DND-41 (cell line): ENCODE data around the gene PALB2.

Experiments
- ATAC-seq: fragments of 200-7000 bp; cut with Tn5 transposase; 3 replicates; pipeline ENCODE4 v1.9.1; 2021; ENCODE audit warnings: low read depth; ENCODE audit not compliant: insufficient read depth
- DNase-seq: peaks from one replicate; pipeline ENCODE4 v3.0.0-alpha.2; 2020
- H2AFZ ChIP-seq: 2 replicates; pipeline ENCODE4 v1.6.0; 2012; ENCODE audit warnings: low read depth, low read length
- H3K27ac ChIP-seq: 2 replicates; pipeline ENCODE4 v1.5.1; 2012; ENCODE audit warnings: low read length, inconsistent platforms
- H3K27me3 ChIP-seq: fragments of 200-600 bp; sonication (generic); 2 replicates; pipeline ENCODE4 v1.6.0; 2012; ENCODE audit warnings: low read length, mild to moderate bottlenecking, inconsistent platforms; ENCODE audit not compliant: insufficient read depth, poor library complexity
- H3K36me3 ChIP-seq: 2 replicates; pipeline ENCODE4 v1.5.1; 2012; ENCODE audit warnings: low read length, inconsistent platforms; ENCODE audit not compliant: insufficient read depth
- H3K4me1 ChIP-seq: 2 replicates; pipeline ENCODE4 v1.5.1; 2012; ENCODE audit warnings: mild to moderate bottlenecking, low read length; ENCODE audit not compliant: insufficient read depth
- H3K4me2 ChIP-seq: 2 replicates; pipeline ENCODE4 v1.6.0; 2012; ENCODE audit warnings: mild to moderate bottlenecking, moderate library complexity, low read length, inconsistent platforms; ENCODE audit not compliant: insufficient read depth
- H3K4me3 ChIP-seq, 2 experiments: fragments of 200-600 bp in 1 of 2; shearing (Covaris generic) in 1 of 2; 2 replicates each; pipeline ENCODE4 v1.5.1; 2012 to 2016; ENCODE audit warnings: inconsistent platforms in 2 of 2, low read length in 2 of 2, mild to moderate bottlenecking in 2 of 2, low read depth in 1 of 2, moderate library complexity in 1 of 2
- H3K79me2 ChIP-seq: 2 replicates; pipeline ENCODE4 v1.6.0; 2012; ENCODE audit warnings: low read length, inconsistent platforms; ENCODE audit not compliant: insufficient read depth
- H3K9ac ChIP-seq: 2 replicates; pipeline ENCODE4 v1.6.0; 2012; ENCODE audit warnings: low read depth, mild to moderate bottlenecking, inconsistent platforms, low read length, moderate library complexity
- H3K9me3 ChIP-seq: 2 replicates; pipeline ENCODE4 v1.5.1; 2012; ENCODE audit warnings: low read length, moderate library complexity, mild to moderate bottlenecking, inconsistent platforms; ENCODE audit not compliant: insufficient read depth, severe bottlenecking
- H4K20me1 ChIP-seq: 2 replicates; pipeline ENCODE4 v1.6.0; 2012; ENCODE audit warnings: low read length; ENCODE audit not compliant: insufficient read depth
- CTCF ChIP-seq: IDR thresholded peaks from 2 replicates; pipeline ENCODE4 v1.5.1; 2012; ENCODE audit warnings: borderline replicate concordance, low read length, moderate library complexity, mild to moderate bottlenecking; ENCODE audit not compliant: poor library complexity, severe bottlenecking; ENCODE audit errors: extremely low read depth
- EZH2 ChIP-seq: IDR thresholded peaks from 3 replicates; pipeline ENCODE4 v1.6.1; 2012; ENCODE audit warnings: borderline replicate concordance, low read depth, mild to moderate bottlenecking, moderate library complexity, low read length, inconsistent platforms; ENCODE audit not compliant: severe bottlenecking

PALB2 gene

DNA sequence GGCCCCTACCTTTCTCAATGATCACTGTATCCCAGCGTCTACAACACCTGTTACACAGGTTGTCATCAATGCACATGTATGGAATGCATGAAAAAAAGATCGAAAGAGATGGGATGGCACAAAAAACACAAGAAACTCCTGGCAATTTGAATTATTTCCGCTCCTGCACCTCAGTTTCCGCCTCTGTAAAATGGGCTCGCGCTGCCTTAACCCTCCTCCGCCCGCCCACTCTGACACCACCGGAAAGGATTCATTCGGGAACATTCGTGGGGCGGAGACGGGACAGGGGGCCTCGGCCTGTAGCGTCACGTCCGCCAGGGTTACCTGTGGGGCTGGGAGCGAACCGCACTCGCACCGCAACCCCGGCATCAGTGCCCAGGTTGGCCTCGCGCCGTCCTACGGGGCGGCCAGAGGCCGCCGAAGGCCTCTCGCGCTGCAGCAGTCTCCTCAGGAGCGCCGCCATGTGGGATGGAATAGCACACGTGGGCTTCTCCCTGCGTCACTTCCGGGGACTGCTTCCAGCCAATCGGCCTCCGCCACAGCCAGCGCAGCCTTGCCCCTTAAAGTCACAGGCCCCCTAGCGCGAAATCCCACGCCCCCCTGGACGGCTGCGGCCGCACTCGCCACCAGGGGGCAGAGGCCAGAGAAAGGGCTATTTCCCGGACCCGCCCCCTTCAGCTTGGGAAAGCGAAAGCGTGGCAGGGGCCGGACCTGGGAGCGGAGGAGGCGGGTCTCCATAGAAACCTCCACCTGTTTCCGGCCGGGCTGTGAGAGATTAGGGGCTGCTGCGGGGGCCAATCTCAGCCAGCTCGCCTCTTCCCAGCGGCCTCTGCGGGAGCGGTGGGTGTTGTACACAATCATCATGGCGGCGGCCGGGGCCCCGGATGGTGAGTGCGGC is 84.0 kb downstream of the PALB2 start, which contains the start of the genes EARS2 and UBFD1:
Gene EARS2, minus strand, starts transcription at position 470 of the 898 bp plus-strand sequence. Its CDS starts 7 bp downstream, at position 463.
Gene UBFD1, plus strand, starts transcription at position 847 of the 898 bp plus-strand sequence. Its CDS starts 16 bp downstream, at position 863.
- H3K4me2 ChIP-seq: peak within 1 kb of the TSS; percentile 94
- no peaks in the 10 kb centered on the region for H3K9me3 ChIP-seq
- H3K79me2 ChIP-seq: peaks cover 62% of the 10 kb centered on the region
- ATAC-seq (peak; percentile 92), DNase-seq (peak; percentile 99)
- H3K27ac ChIP-seq: peak within 1 kb of the TSS; percentile 81
- peak within 1 kb of the TSS; percentile 96 for H3K9ac ChIP-seq
- peaks cover 39% of the 10 kb centered on the region for H3K36me3 ChIP-seq
- peaks cover 2% of the 10 kb centered on the region; the same call in 1 of the 2 replicates for H4K20me1 ChIP-seq
- H3K4me3 ChIP-seq: peak within 1 kb of the TSS; percentile 31 to 93
- peak within 1 kb of the TSS; percentile 87 for H2AFZ ChIP-seq
- TF ChIP-seq EZH2: no peak
- TF ChIP-seq CTCF: peak; percentile 96
- H3K4me1 ChIP-seq: peaks cover 39% of the 10 kb centered on the region
- H3K27me3 ChIP-seq: no peaks in the 10 kb centered on the region

DNA sequence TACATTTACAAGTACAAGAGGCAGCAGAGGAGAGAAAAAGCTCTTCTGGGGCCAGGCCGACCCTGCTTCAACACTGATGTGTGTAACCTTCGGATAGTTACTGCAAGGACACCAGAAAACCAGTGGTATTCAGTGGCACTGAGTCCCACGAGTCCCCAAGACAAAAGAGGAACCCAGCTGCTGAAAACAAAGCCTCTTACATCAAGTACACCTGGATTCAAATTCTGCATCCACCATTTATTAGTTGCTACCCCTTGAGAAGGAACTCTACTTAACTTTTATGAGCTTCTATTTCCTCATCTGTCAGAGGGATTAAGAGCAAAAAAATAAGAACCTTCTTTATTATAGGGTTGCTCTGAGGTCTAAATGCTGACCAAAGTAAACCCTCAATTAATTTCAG is 86.6 kb downstream of the PALB2 start:
- Histone ChIP-seq H3K9ac (no peak overlapping the region), H3K79me2 (peaks cover 44% of the 10 kb centered on the region), H3K36me3 (peaks cover 33% of the 10 kb centered on the region), H3K27me3 (no peaks in the 10 kb centered on the region), H3K4me2 (no peak overlapping the region), H3K9me3 (no peaks in the 10 kb centered on the region), H2AFZ (no peak overlapping the region), H4K20me1 (peaks cover 2% of the 10 kb centered on the region; the same call in 1 of the 2 replicates), H3K27ac (no peak overlapping the region), H3K4me1 (peaks cover 31% of the 10 kb centered on the region), H3K4me3 (no peak overlapping the region)
- ATAC-seq (no peak), DNase-seq (no peak)
- TF ChIP-seq EZH2 (no peak), CTCF (no peak)
